ENCODE measurements around the gene KIAA1671.
"Not testable (repeated sequence)": the region's sequence is repeated elsewhere in the genome, so short reads cannot be mapped to it uniquely, and the experiment has no call there.

KIAA1671 gene

DNA sequence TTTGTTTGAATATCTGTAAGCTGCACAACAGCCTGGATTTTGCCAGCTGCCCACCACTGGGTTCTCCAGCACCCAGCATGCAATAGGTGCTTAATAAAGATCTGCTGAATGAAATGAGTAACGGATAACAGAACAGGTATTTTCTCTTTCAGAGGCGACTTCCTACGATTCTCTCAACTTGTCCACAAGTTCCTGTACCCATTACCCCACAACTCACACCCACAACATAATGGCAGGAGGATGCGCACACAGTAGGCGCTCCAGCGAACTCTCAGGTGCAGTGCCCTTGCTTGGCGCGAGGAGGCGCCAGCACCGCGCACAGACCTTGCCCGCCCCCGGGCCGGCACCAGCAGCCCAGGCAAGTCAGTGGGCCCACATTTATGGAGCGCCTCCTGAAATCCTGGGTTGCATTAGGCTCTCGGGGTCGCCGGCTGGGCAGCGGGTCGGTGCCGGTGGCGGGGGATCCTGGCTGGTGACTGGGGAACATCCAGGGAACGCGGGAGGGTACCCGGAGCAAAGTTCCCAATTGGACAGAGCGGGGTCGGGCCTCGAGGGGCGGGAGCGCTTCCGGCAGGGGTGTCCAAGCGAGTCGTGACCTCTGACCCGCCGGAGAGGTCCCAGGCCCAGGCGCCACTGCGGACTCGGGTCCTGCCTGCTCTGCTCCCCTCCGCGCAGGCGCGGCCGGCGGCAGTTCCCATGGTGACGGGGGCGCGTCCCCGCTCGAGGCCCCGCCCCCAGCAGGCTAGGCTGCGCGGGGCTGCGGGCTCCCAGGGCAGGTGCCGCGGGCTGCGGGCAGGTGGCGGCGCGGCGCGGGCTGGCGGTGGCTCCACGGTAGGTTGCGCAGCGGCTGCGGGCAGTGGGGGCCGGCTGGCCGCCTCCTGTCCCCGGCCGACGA lies at the start of gene KIAA1671:
Gene KIAA1671, plus strand, starts transcription at position 775 of the 895 bp plus-strand sequence. CDS start 75,284 bp downstream, outside the sequence.
- DNase-seq (ENCODE audit: low spot score), result no peak

DNA sequence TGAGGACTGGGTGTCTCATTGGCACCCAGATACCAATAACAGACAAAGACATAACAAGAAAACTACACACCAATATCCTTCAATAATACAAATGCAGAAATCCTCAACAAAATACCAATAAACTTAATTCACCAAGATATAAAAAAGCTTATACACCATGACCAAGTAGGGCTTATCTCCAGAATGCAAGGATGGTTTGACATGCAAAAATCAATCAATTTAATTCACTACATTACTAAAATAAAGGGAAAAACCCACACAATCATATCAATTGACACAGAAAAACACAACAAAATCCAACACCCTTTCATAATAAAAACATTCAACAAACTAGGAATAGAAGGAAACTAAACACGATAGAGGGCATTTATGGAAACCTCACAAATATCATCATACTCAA lies 46.6 kb upstream of the KIAA1671 start:
- no peak for DNase-seq (ENCODE audit: low spot score)

GRCh38 chr22:24907101-24907500 lies 45.4 kb upstream of the KIAA1671 start:
- DNase-seq (ENCODE audit: low spot score), result not testable (repeated sequence)

GRCh38 chr22:24920029-24920428 lies 32.5 kb upstream of the KIAA1671 start:
- DNase-seq (ENCODE audit: low spot score), result no peak

GRCh38 chr22:24925586-24926427 lies 26.7 kb upstream of the KIAA1671 start:
- no peak for DNase-seq (ENCODE audit: low spot score)

- no peak for DNase-seq (ENCODE audit: low spot score)
Measured at GRCh38 chr22:24926428-24926725, 26.1 kb upstream of the KIAA1671 start.

GRCh38 chr22:24926849-24927579 lies 25.5 kb upstream of the KIAA1671 start:
- no peak for DNase-seq (ENCODE audit: low spot score)

- no peak for DNase-seq (ENCODE audit: low spot score)
Measured at GRCh38 chr22:24928322-24928721, 24.2 kb upstream of the KIAA1671 start.

GRCh38 chr22:24930678-24931077 lies 21.8 kb upstream of the KIAA1671 start:
- DNase-seq (ENCODE audit: low spot score), result no peak

DNA sequence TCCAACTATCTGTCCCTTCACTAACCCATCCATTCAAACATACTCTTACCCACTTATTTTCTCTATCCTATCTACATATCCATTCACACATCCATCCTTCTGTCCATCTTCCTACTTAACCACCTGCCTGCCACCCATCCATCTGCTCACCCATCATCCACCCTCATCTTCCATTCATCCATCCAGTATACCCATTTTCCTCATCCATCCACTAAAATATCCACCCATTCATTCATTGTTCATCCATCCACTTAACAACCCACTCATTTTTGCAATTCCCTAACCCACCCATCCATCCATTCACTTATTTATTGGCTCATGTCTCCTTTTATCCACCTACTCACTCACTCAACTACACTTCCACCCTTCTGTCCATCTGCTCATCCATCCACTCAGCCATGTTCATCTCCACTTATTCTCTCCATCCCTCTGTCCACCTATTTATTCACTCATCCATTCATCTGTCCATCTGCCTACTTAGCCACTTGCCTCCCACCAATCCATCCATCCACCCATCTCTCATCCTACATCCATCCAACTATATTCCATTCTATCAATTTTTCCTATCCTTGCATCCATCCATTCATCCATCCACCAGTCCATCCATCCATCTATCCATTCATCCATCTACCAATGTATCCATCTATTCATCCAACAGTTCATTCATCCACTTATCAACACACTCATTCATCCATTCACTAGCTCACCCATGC lies 16.6 kb upstream of the KIAA1671 start:
- DNase-seq (ENCODE audit: low spot score), result no peak

- DNase-seq (ENCODE audit: low spot score), result peak; percentile 43
Measured at GRCh38 chr22:24937114-24937513, 15.4 kb upstream of the KIAA1671 start.

- DNase-seq (ENCODE audit: low spot score), result peak; percentile 72
Measured at GRCh38 chr22:24938741-24939341, 13.7 kb upstream of the KIAA1671 start.

GRCh38 chr22:24942301-24942700 lies 10.2 kb upstream of the KIAA1671 start:
- no peak for DNase-seq (ENCODE audit: low spot score)

DNA sequence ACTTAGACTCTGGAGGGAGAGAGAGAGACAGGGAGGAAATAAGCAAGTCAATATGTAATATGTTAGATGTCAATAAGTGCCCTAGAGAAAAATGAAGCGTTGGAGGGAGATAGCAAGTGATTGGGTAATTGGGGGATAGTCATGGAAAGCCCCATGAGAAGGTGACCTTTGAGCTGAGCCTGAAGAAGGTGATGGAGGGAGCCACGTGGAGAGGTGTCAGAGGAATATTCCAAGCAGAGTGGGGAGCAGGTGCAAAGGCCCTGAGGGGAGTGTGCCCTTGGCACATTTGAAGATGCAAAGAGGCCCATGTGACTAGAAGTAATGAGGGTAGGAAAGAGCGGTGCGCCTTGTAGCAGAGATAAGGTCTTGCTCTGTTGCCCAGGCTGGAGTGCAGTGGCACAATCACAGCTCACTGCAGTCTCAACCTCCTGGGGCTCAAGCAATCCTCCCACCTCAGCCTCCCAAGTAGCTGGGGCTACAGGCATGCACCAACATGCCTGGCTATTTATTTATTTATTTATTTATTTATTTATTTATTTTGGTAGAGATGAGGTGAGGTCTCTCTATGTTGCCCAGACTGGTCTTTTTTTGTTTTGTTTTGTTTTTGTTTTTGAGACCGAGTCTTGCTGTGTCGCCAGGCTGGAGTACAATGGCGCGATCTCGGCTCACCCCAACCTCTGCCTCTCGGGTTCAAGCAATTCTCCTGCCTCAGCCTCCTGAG lies 8.1 kb upstream of the KIAA1671 start:
- no peak for DNase-seq (ENCODE audit: low spot score)

GRCh38 chr22:24945430-24945829 lies 7.1 kb upstream of the KIAA1671 start:
- no peak for DNase-seq (ENCODE audit: low spot score)

DNA sequence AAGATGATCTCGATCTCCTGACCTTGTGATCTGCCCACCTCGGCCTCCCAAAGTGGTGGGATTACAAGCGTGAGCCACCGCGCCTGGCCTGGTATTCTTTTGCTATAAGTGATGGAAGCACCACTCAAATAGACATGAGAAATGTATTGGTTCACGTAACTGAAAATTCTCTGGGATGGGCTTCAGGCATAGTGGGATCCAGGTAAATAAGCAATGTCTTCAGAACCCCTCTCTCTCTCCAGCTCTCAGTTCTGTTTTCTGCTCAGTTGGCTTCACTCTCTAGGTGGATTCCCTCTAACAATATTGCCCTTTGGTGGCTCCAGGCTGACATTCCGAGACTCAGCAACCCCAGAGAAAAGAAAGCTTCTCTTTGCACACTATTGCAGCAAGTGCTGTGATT lies 5.1 kb upstream of the KIAA1671 start:
- DNase-seq (ENCODE audit: low spot score), result no peak

DNA sequence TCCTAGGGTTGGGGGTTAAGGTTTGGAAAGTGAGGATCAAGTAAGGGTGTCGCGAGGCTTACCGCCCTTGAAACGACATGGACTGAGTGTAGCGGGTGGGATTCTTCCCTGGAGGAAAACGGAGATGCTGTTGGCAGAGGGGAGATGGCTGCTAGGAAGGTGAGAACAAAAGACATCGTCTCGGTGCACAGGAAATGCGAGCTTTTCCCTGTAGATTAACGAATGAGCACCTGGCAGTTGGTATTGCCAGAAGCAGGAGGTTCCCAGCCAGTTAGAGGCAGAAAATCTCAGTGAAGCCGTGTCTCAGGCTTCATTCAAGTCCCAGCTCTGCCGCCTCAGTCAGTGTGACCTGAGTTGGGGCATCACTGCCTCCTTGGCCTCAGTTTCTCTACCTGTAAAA lies 4.6 kb upstream of the KIAA1671 start:
- DNase-seq (ENCODE audit: low spot score), result no peak

DNA sequence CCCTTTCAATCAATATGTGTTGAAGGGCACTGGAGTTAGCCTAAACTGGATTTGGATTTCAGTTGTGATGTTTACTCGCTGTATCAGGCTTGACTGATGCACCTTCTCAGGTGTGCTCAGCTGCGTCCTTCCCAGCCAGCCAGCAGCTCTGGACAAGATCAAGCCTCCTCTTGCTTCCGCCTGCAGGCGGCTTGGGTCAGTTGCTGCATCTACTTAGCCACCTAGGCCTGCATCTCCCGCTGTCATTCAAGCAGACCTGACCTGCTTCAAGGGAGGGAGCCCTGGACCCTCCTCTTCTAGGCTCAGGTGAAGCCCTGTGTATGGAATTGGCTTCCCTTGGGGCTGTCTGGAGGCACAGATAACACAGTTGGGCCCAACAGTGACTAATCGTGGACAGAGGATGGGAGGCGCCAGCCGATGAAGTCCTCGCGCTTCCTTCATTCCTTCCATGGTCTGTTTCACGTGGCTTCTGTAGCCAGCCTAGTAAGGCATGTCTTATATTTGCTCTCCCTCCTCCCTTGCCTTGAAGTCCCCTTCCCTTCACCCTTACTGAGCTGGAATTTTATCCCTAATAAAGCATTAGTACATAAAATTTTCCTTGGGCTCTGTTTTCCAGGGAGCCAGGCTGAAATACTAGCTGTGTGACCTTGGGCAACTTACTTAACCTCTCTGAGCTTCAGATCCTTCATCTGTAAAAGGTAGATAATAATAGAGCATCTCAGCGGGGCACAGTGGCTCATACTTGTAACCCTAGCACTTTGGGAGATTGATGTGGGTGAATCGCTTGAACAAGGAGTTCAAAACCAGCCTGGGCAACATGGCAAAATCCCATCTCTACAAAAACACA lies 3.9 kb upstream of the KIAA1671 start:
- DNase-seq (ENCODE audit: low spot score), result no peak

DNA sequence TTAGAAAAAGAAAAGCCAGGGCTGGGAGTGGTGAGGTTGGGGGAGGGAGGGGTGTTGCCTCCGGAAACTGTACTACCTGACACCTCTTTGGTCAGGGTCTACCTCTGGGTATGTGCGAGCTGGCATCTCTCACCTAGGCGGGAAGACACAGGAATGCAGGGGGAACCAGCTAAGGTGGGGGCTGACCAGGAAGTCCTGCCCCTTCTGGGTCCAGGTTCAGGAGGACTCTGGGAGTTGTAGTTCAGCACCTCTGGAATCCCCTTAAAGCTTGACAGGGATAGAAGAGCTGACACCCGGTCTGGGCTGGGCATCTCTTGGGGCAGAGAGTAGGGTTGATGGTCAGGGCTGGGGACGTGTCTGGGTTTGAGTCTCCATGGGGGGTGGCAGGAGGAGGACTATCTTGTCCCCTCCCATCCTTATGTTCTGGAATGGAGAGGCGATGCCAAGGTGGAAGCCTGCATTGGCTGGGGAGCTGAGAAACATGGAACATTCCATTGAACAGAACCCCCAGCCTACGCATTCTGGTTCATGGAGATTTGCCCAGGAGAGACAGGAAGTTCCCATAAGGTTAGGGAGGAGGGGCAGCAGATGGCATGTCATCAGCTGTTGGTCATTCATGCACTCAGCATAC lies 2.1 kb upstream of the KIAA1671 start:
- no peak for DNase-seq (ENCODE audit: low spot score)

Measured in NAMALWA (cell line).